Astrocyte of the spinal cord (primary cell): ENCODE measurements around the gene WWTR1.

Experiments used
- DNase-seq: peaks from one replicate; pipeline ENCODE4 v3.0.0; 2011; ENCODE audit warnings: low read depth, low spot score
- H3K4me3 ChIP-seq: 2 replicates; pipeline ENCODE4 v1.5.1; 2011; ENCODE audit warnings: low read depth, mild to moderate bottlenecking, low read length, moderate library complexity
- in situ Hi-C: cut with HindIII; loops from 2 replicates; pipeline ENCODE4 v1.10.0; 2017; ENCODE audit warnings: low sequenced_read_pairs
- TF ChIP-seq, protein P1 (sequence below): IDR thresholded peaks from 2 replicates; pipeline ENCODE4 v1.5.1; 2012; ENCODE audit warnings: low read depth, mild to moderate bottlenecking, low read length, inconsistent platforms

Gene WWTR1

DNA sequence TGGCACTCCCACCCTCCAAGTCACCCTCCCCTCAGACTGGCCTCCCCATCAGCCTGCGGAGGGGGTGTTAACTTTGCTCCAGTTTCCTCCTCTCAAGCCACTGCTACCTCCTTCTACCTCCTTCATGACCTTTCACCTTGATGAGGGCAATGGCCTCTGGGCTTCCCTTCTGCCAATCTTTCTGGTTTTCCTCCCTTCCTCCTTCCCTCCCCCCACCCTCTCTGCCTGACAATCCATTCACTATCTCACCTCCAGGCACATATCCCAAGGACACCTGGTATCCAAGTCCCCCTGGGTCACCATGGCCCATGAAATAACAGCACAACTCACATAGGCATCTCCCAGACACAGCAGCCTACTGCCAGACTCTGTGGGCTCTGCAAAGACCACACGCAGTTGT is 80.0 kb downstream of the WWTR1 start:
- TF ChIP-seq, protein P1, sequence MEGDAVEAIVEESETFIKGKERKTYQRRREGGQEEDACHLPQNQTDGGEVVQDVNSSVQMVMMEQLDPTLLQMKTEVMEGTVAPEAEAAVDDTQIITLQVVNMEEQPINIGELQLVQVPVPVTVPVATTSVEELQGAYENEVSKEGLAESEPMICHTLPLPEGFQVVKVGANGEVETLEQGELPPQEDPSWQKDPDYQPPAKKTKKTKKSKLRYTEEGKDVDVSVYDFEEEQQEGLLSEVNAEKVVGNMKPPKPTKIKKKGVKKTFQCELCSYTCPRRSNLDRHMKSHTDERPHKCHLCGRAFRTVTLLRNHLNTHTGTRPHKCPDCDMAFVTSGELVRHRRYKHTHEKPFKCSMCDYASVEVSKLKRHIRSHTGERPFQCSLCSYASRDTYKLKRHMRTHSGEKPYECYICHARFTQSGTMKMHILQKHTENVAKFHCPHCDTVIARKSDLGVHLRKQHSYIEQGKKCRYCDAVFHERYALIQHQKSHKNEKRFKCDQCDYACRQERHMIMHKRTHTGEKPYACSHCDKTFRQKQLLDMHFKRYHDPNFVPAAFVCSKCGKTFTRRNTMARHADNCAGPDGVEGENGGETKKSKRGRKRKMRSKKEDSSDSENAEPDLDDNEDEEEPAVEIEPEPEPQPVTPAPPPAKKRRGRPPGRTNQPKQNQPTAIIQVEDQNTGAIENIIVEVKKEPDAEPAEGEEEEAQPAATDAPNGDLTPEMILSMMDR: no peak
- in situ Hi-C loops: no loop called here
- no peak overlapping the region for H3K4me3 ChIP-seq
- DNase-seq: no peak

DNA sequence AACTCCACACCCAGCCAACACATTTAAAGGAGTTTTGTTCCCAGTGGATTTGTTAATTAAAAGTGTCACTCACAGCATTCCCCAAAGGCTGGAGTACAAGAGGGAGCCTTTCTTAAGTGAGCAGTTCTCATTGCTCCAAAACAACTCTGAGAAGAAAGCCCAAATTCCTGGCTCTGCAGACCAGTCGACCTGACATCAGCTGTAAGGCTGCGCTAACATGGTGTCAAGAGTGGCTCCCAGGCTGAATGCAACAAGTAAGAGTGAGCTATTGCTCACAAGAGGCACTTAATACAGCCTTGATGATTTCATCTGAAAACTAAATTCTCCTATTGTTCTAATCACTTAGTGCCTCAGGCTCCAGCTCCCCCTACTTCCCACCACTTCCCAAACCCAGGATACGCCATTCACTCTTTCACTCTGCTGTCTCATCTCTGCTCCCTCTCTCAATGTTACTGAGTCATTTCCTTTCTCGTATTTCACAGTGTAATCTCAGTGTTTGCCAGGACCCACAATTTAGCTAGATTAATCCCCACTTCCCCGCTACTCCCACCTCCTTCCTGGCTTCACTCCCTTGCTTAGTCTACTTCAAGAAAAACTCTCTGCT is 81.8 kb downstream of the WWTR1 start:
- TF ChIP-seq, protein P1: no peak
- DNase-seq: peak; percentile 98
- in situ Hi-C loops: no loop called here
- H3K4me3 ChIP-seq: peak overlapping the region; percentile 7

DNA sequence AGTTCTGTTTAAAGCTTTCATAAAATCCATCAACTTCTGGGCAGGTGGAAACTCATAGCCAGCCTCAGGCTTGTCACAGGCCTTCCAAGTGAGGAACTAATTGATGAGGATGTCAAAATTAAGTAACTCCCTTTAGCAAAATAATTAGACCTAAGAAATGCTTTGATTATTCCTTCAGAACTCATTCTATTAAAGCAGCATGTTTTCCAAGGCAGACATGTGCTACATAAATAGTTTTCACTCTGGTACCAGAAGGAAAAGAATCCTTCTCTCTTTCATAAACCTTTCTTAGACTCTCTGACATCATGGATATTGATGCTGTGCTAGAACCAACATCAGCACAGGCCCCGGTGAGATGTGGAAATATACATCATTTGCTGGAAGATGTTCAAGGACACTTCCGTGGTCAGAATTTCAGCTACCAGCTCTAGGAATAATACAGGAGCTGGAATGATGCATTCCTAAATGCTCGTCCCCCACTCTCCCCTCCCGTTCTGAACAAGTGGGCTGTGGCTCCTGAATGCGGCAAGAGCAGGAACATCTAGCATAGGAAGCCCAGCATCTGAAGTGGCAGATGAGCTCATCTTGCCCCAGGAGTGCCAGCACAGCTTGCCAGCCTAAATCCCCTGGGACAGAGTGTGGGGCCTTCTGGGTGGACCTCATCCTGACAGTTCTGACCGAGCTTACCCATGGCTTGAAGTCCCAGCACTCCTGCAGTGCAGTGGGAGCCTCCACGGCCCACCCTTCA is 82.4 kb downstream of the WWTR1 start:
- TF ChIP-seq, protein P1: no peak
- in situ Hi-C loops: no loop called here
- peak overlapping the region; percentile 7 for H3K4me3 ChIP-seq
- DNase-seq: peak; percentile 94

DNA sequence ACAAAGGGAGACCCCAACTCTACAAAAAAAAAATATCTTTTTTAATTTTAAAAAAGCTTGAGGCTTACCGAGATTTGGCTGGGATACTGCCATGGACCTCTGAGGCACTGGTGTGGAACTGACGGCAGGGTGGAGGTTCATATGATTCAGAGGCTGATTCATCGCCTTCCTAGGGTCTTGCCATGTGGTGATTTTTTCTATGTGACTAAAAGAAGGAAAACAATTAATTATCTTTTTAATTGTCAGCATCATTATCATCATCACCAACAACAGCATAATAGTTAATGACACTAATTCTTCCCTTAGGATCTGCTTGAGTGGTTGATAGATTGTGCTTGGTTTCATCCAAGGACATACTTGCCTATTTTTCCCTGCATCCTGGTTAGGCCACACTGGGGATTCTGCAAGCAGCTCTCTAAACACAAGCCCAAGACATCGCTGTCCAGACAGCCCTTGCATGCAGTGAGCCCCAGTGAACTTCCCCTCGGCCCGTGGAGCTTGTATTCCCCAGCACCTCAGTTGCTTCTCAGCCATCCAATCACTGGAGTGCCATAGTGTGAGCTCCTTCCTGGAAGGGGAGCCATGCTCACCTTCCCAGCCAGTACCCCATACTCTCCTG is 84.9 kb downstream of the WWTR1 start:
- peak; percentile 85 for DNase-seq
- in situ Hi-C loops: no loop called here
- H3K4me3 ChIP-seq: no peak overlapping the region
- TF ChIP-seq, protein P1: no peak

DNA sequence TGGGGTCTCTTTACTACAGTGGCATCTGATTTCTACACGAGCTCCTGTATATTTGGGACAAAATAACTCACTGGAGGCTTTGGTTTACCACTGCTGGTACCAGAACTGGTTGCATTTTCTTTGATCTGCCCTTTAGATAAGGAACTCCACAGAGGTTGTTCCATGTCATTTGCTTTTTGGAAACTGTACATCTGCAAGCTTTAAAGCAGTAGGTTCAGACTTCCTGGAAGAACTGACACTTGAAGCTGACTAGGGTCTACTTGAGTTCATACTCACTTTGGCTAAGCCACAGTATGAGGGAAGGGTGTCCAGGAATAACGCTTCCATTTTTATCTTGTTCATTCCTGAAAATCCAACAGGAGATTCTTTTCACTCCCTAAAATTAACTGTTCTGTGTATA is 86.4 kb downstream of the WWTR1 start:
- H3K4me3 ChIP-seq: no peak overlapping the region
- no peak for DNase-seq
- in situ Hi-C loops: no loop called here
- TF ChIP-seq, protein P1: no peak

DNA sequence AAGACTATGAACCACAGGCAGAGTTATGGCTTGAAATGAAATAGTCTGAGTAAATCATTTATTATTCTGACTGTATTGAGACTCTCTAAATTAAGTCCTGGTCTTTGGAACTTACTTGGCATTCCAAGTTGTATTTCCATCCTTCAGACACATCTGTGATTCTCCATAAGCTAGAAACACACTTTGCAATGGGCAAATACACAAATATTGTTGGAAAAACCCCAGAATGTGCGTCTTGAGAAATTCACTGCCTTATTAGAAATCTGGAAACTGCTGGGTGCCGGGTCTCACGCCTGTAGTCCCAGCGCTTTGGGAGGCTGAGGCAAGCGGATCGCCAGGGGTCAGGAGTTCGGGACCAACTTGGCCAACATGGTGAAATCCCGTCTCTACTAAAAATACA is 87.8 kb downstream of the WWTR1 start:
- DNase-seq: no peak
- TF ChIP-seq, protein P1: no peak
- no peak overlapping the region for H3K4me3 ChIP-seq
- in situ Hi-C loops: no loop called here
